Sigmoid colon (tissue), 4 donors: ENCODE results near the gene KLHL2.
"Not testable (repeated sequence)": the region's sequence is repeated elsewhere in the genome, so short reads cannot be mapped to it uniquely, and the experiment has no call there.

Experiments used
- CTCF ChIP-seq, 4 experiments: fragments of 450-650 bp in 3 of 4; fragments of 200-600 bp in 1 of 4; IDR thresholded peaks; one replicate each; pipeline ENCODE4 v1.5.1; 2016 to 2019; ENCODE audit warnings: antibody characterized with exemption in 4 of 4, mild to moderate bottlenecking in 3 of 4, moderate library complexity in 2 of 4
- EP300 ChIP-seq, 4 donors: sonication (generic); formaldehyde crosslinking; IDR thresholded peaks; one replicate each; pipeline ENCODE4 v1.6.1; 2017; ENCODE audit warnings: antibody characterized with exemption in 4 of 4
- POLR2A ChIP-seq, 2 donors: fragments of 450-650 bp; IDR thresholded peaks; one replicate each; pipeline ENCODE4 v1.6.1; 2016; ENCODE audit warnings: antibody characterized with exemption in 2 of 2, mild to moderate bottlenecking in 2 of 2, moderate library complexity in 2 of 2
- POLR2AphosphoS5 ChIP-seq, 4 donors: sonication (generic); formaldehyde crosslinking; IDR thresholded peaks; one replicate each; pipeline ENCODE4 v1.6.1; 2017; ENCODE audit warnings: antibody characterized with exemption in 4 of 4

- not testable (repeated sequence) for TF ChIP-seq POLR2A, CTCF, EP300, POLR2AphosphoS5 (IDR thresholded peaks at IDR 0.05)
Observed at GRCh38 chr4:165166872-165167271, 40.5 kb upstream of the KLHL2 start.
